Stimulated activated CD8-positive, alpha-beta memory T cell treated with anti-CD3 and anti-CD28 coated beads, Interleukin-15, amount 100 ng/mL, for 1 hour (primary cell): ENCODE measurements around the gene ANGPTL2.

Source experiments
- DNase-seq: peaks from one replicate; pipeline ENCODE4 v3.0.0-alpha.2; 2020; ENCODE audit warnings: low read depth

Gene ANGPTL2

DNA sequence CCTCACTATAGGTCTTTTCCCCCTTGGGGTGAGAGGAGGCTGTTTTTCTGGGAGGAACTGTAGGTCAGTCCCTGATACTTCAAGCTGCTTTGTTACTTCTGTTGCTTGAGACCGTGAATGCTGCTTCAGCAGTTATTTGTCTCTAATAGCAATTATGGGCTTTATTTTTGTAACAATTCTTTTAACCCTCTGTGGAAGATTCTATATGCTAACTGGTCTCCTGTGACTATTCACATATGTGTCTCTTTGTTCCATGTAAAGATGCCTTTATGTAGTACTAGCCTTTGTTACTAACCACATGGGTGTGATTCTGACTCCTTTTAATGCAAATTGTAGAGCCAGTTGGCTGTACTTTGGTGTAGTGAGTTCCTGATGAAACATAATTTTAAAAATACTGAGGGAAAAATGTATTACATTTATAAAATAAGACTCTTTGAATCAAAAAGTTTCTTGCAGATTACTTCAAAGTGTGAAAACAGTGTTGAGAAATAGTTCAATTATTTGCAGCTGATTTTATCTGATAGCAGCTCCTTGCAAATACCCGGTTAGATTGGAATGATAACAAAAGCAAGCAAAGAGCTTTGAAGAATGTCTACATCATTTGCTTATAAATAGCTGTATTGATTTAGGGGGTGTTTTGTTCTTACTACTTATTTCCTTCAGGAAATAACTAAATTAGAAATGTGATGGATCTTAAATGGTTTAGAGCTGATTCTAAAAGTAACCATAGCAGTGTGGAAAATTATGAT, 46.6 kb downstream of the ANGPTL2 start:
- no peak for DNase-seq

DNA sequence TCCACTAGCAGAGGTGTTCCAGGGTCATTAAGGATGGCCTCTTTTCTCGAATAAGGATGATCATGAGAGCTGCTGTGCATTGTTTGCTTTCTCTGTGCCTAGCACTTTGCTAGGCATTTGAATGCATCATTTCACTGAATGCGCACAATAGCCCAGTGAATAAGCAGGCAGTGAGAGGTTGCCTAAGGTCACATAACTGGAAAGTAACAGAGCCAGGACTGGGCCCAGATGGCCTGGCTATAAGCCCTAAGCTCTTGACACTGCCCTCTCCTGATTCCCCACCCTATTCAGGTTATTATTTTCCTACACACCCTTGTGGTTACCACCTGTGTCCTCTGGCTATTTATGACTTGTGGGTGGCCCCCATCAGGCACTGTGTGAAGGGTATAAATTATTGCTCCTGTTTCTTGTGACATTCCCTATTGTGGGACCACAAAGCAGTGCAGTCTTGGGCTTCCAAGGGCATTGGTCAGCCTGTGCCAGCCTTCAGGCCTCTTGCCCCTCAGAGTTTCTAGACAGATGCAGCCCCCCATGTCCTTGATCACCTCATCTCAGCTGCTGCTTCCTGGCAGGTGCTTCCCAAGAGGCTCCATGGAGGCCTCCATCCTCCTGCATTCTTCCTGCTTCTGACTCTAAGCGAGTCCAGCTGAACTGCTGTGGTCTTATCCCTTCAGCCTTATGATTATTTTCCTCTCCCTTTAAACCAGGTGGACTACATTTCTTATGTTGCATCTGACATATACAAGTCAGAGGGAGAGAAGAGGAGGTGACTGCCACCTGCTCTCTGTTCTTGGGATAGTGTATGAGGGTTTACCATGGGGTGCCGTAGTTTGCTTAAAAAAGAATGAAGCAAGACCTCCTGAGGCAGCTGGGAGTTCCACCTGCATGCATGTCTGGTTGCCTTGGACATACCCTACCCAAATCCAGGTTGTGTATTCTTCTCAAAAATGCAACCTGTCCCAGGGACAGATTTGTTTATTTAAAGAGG, 47.6 kb downstream of the ANGPTL2 start:
- no peak for DNase-seq

DNA sequence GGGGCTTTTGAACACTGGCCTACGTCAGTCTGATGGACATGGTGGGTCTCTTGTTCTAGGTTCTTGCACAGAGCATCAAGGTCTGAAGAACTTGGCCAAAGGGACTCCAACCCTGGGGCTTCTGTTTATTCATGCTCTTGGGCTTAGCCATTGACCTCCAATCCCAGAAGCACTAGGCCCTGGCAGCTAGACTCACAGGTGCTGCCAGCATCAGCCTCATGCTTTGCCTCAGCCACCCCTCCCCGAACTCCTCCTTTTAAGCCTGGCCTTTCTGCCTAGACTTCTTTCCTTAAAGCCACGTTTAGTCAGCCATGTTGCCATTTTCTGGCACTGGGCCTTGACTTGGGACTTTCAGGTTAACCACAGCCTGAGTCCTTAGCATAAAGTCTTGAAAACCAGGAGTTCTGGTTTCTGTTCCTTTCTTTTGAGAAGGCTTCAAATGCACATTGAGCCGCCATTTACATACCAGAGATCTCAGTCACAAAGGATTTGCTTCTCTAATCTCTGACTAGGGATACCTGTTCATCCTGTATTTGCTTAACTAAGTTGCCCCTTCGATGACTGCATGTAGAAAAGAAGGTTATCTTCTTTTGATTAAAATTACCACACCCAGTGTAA, 54.7 kb downstream of the ANGPTL2 start:
- no peak for DNase-seq

DNA sequence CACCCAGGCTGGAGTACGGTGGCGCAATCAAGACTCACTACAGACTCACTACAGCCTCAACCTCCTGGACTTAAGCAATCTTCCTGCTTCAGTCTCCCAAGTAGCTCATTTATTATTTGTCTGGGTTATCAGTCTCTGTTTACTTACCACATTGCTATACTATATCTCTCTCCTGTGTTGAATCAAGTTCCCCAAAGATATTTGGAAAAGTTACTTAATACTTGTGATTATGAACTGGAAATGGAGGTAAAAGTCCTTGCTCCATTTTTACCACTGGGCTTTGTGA, 55.6 kb downstream of the ANGPTL2 start:
- DNase-seq = no peak

DNA sequence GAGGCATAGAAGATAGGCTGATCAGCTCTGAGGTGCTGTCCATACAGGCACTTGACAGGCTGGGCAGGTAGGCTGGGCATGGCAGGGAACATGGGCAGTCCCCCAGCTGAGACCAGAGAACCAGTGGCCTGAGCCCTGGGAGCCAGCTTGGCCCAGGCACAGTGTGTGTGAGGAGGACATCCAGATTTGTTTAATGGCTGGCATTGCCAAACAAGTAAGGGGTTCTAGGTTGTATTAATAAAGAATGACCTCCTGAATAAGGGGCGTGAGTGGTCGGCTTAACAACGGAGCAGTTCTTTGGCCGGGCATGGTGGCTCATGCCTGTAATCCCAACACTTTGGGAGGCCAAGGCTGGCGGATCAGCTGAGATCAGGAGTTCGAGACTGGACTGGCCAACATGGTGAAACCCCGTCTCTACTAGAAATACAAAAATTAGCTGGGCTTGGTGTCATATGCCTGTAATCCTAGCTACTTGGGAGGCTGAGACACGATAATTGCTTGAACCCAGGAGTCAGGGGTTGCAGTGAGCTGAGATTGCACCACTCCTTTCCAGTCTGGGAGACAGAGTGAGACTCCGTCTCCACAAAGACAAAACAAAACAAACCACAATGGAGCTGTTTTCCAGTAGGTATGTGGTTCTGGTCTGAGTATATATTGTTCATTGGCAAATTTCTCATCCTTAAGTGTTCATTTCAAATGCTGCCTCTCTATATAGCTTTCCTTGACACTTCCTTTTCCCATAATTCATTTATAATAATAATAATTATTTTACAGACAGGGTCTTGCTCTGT, 56.2 kb downstream of the ANGPTL2 start:
- no peak for DNase-seq

DNA sequence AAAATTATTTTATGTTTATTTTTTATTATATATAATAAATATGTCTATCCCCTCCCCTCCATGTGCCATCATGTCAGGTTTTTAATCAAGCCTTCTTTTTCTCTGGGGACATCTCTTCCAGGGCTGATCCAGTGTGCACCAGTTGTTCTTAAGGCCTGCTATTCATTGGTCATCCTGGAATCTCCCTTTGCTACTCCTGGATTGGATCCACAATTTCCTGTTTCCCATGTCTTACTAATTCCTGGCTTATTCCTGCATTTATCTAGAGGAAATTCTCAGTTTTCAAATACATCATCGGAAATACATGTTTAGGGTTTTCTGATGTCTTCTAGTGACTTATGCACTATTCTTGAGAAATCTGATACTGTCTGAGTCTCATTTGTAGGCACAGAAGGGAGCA, 56.8 kb downstream of the ANGPTL2 start:
- DNase-seq = no peak

DNA sequence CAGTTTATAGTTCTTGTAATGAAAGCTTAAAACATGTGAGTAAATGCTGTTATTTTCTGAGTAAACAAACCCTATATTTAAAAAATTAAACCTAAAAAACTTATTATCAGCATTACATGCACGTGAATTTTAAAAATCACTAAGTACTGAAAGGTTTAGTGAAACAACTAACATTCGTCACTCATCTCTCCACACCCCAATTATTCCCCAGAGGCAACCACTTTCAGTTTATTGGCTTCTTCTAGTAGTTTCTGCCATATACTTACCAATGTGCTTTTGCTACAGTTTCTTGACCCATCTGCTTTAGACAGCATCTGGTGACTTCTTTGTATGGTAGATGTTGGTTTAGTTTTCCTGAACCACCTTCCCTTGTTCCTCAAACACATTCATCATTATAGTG, 58.1 kb downstream of the ANGPTL2 start:
- no peak for DNase-seq

DNA sequence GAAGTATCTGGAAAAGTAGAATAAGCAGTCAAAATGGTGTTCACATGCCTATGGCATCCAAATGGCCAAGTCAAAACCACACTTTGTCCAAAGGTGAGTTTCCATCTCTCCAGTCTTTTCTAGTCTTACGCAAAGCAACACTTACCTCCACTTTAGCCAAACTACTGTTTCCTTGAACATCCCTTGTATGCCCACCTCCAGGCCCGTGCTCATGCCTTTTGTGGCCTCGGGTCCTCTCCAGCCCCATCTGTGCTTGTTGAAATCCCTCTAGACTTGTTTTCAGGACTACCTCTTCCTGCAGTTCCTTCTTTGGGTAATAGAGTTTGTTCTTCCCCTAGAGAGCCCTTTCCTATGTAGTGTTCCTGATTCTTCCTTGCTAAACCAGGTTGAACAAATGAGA, 61.0 kb downstream of the ANGPTL2 start:
- DNase-seq = no peak

DNA sequence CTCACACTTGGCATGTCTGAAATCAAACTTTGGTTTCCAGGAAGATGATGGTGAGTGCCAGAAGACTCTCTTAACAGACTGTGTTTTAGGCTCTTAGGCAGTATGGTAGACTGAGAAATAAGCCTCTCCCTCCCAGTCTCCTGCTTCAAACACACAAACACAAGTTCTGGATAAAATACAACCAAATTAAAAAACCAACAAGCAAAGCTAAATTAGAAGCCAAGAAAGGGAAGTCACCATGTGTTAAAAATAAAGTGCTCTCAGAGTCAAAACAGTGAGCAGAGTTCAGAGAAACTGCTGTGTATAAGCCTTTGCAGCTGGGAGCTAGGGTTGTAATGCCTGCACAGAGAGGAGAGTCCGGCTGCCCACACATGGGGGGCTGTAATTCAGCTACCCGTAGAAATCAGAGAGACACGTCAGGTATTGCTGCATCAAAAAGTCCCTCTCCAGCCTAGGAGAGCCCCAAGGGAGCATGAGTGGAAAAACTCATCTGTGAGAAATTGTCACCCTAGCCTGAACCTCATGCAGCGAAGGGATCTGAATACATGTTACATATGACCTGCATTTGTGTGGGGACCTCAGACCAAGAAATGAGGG, 62.6 kb downstream of the ANGPTL2 start:
- no peak for DNase-seq

DNA sequence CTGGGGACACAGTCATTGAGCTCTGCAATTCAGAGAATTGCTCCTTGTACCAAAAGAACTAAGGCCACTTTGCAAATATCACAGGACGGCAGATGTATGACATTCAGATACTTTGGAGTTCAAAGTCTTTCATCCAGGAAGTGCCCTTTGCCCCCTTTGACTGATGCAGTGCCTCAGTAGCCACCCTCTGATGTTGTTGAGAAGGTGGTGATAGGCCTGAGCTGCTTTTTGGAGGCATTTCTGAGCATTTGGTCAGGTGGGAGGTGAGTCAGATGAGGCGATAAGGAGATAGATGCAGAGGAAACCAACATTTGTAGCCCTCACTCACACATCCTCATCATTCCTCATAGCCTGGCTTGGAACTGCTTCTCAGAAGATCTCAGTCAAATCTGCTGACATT, 63.4 kb downstream of the ANGPTL2 start:
- DNase-seq = no peak

DNA sequence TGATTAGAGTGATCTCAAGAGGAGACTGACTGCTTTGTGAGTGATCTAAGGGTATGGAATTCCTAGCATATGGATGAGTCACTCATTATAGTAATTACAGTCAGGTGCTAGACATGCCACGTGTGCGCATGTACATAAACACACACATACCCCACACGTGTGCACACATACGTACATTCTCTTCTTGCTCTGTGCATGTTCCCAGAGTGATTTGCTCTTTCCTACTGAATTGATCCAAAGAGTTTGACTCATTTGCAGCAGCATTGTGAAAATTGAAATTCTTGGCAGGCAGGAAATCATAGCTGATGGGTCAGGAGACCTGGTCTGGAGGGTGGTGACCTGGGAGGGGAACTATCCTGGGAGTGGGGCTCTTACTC, 63.8 kb downstream of the ANGPTL2 start:
- no peak for DNase-seq

DNA sequence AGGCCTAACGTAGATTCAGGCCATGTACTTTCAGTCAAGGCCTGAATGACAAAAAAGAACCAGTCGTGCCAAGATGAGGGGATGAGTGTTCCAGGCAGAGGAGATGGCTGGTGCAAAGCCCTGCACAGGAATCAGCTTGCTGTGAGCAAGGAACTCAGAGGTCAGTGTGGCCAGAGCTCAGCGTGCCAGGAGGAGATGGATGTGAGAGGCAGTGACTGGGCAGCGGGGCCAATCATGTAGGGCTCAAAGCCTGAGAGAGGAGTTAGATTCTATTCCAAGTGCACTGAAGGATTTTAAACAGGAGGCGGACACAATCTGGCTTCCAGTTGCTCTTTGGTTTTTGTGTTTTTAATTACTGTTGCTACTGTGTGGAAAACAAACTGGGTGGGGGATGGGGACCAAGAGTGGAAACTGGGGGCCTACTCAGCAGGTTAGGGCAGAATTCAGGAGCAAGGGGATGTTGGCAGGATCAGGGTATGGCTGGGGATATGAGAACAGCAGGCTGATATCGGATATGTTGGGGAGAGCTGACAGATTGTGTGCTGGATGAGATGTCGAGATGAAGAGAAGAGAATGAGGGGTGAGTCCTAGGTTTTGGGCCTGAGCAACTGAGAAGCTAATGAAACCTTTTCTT, 64.3 kb downstream of the ANGPTL2 start:
- DNase-seq = no peak

DNA sequence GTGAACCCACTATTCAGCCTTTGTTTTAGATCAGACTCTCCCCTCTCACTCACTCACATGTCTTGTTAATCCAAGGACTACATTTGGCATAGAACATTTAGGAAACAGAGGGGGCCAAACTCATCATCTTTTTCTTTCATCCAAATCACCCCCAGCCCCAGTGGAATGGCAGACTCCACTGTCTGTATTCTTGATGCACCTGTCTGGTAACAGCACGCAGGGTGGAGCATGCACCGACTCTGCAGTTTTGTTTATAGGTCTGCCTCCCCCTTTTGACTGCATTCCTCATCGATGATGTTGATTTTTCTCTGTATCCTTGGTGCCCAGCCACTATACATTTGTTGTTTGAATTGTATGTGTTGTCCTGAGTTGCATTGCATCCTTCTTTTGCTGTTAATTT, 66.0 kb downstream of the ANGPTL2 start:
- no peak for DNase-seq

DNA sequence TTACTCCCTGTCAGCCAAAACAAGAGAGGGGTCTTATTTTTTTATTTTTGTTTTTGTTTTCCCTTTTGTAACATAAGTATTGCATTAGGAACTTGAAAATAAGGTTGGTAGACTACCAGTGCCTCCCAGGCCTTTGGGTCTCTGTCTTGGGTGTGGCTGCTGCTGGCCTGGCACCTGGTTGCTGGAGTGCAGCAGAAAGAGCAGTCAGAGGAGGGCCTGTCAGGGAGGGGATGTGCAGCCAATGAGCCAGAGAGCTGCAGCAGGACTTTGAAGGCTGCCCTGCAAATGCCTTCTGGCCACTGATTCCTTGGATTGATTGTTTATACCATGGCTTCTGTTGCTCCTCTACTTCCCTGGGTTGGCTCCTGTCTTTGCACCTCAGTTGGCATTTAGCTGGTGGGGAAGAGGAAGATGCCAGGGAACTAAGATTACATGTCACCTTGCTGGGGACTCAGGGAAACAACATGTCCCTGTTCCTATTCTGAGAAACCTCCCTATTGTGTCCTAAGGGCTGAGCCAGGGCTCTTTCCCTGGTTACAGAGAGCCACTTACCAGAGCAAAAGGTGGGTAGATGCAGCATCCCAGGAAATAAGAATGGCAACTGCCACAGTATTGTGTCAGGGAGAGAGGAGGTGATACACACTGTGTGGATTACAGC, 66.6 kb downstream of the ANGPTL2 start:
- DNase-seq = no peak

DNA sequence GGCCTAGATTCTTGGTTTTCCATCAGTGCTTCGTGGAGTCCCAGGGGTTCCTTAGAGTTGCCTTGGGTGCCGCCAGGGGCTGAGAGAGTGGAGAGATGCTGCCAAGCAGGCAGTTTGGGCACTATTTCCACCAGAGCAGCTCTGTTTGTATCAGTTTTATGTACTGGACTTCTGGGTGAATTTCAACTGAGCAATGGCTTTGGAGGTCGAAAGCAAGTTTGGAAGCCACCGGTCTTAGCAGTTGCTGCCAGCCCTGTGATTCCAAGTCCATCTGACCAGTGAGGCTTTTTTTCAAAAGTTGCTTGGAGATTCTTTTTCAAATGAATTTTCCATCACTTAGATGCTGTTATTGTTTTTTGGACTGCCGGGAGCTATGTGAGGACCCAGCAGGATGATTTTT, 68.5 kb downstream of the ANGPTL2 start:
- DNase-seq = no peak

DNA sequence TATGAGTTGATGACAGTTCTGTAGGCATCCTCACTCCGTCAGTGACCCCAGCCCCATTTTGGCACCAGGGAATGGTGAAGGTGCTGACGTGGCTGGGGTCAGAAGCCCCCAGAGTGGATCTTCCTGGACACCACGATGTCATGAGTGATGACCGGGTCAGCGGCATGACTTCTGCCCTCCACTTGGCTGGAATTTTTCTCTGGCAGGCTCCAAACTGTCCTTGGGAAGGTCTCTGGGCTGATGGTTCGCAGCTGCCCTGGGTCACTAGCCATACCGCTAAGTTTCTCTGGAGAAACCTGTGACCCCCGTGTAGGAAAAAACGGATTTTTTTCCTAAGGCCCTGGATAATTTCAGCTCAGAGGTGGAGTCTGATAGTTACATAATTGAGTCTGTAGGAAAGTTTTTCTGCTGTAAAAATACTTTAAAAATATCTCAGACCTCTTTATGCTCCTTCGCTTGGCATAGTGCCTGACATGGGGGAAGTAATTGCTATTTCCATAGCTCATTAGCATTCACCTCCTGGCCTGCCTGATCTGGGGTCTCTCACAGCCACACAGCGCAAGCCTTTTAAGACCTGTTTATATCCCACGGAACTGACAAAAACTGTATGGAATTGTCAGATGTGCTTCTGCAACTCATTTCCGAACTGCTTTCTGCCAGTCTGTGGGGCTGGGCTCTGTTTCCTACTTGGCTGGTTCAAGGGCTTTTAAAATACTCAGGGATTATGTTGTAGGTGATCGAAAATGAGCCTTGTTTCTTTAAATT, 69.2 kb downstream of the ANGPTL2 start:
- DNase-seq = no peak

DNA sequence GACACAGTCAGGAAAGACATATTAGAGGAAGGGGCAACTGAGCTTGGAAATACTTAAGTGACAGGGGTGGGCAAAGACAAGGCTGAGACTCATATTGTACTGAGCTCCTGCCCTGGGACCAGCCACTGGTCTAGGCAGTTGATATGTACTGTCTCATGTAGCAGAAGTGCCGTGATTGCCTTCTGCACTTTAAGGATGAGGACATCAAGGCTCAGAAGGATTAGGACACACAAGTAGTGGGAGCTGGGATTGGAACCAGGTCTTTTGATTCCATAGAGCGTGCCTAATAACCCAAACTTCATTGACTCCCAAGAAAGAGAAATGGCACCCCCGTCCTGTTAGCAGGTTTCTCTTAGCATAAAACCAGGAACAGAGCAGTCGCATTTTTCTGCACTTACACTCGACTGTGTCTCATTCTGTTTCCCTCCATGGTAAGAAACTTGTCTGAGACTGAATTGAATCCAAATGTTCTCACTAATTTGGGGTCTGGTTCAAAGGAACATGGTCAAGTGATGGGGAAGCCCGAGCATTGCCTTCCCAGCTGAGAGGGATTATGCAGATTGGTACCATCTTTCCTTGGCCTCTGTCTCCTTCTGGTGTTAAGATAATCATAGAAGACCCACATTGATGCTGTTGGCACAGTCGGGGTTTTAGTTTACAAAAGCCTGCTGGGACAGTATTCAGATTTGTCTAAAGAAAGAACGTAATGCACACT, 70.4 kb downstream of the ANGPTL2 start:
- DNase-seq = no peak

DNA sequence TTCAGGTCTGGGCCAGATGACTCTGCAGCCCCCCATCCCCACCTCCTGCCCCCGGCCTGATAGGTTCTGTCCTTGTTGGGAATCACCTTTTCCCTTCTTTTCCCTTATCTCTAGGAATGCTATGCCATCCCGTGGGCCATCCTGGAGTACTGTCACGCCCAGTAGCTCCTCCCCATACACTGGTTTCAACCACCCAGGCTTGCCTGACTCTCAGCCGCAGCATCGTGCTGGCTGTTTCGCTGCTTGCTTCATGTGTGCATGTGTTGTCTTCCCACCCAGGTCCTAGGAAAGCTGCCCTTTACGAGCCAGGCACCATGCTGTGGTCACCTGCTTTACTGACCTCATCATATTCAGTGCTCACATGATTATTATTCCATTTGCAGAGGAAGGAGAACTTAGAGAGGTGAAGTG, 71.8 kb downstream of the ANGPTL2 start:
- DNase-seq = no peak

DNA sequence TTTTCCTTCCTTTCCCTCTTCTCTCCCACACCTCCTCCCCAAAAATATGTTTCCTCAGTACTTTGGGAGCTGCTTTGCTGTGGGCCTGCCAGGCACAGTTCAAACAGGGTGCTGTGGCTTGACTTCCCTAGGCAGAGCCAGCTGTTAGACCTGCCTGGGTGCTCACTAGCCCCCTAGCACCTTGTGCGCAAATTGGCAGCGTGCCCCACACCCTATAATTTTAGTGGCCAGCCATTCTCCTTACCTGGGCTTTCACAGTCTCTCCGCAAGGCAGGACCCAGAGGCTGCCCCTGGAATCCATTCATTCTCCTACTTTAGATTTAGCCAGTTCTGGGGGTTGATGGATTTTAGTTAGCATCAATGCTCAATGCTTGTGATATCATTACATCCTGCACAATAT, 72.3 kb downstream of the ANGPTL2 start:
- no peak for DNase-seq
